HG03045 (cell line): ENCODE measurements around the gene UROC1.

Experiments
- ATAC-seq: cut with Tn5 transposase; IDR thresholded peaks from one replicate; pipeline ENCODE4 v1.9.1; 2021; ENCODE audit warnings: mild to moderate bottlenecking, moderate library complexity; ENCODE audit not compliant: unreplicated experiment

The UROC1 gene

DNA sequence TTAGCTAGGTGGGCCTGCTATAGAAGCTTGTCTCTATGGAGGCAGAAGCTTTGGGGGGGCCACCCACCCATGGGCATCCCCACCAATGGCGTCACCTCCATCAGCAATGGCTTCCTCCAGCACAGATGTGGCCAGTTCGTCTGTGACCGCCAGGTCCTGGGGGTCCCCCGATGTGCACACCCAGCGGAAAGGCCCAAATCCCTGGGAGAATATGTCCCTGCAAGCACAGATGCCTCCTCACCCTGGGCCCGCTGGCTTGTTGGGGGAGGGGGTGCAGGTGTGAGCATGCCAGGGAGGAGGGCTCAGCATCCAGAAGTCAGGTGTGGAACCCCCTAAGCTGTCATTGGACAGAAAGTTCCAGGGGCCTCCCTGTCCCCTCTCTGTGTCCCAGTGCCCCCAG, 19.6 kb downstream of the UROC1 start:
- no peak for ATAC-seq

DNA sequence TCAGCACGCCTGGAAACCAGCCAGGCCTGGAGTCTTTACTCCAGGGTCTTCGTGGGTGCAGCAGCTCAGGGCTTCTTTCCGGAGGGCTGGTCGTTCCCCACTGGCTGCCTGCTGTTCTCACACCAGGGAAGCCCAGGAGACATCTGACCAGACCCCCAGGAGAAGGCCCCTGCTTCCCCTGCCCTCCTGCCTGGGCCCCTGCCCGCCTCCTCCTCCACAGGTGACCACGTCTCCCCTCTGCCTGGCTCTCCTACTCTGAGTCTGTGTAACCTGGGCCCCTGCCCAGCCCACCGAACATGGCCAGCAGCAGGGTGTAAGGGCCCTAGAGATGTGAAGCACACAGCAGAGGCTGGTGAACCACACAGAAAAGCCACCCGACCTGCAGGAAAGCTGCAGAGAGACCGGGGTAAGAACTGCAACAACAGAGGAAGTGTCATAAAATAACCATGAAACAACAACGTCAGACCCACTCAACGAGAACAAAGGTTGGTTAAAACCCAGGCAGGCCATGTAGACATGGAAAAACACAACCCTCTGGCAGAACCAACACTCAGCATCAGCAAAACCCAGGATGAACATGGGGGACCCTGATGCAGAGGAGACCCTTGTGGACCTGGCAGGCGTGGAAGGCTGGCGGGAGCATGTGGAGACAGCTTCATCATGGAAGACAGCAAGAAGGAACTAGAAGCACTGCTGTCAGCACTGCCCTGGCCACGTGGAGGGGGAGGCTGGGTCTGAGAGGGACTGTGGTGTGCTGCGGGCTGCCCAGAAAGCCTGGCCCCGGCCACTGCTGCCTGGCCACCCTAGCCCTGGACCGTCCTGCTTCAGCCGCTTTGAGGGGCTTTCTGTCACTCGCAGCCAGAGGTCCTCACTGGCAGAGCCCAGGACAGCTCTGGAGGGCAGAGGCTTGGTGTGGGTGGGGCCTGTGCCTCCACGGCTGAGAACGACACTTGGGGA, 20.4 kb downstream of the UROC1 start:
- ATAC-seq, result no peak

DNA sequence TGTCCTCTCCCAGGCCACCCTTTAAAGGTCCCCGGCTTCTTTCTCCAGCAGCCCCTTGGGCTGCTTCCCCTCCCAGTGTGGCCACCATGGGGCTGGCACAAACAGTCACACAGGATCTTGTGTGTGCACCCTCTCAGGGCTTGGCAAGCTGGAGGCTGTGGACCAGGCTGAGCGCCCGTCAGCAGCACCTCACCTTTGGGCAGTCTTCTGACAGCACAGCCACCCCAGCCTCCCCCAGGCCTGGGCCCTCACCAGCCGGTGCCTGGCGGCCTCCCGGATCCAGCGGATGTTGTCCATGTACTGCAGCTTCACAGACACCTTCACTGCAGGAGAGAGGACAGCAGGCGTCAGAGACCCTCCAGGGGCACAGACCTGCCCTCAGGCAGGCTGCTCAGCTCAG, 21.8 kb downstream of the UROC1 start:
- ATAC-seq, result no peak

DNA sequence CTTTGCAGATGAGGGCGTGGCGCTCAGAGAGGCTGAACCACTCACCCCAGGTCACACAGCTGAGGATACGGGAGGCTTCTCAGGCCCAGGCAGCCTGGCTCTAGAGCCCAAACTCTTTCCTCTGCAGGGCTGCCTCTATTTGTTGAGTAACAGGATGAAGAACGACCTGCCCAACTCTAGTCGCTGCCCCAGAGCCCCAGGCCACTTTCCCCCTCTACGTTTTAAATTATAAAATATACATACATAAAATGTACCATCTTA, 22.7 kb downstream of the UROC1 start:
- ATAC-seq, result no peak

DNA sequence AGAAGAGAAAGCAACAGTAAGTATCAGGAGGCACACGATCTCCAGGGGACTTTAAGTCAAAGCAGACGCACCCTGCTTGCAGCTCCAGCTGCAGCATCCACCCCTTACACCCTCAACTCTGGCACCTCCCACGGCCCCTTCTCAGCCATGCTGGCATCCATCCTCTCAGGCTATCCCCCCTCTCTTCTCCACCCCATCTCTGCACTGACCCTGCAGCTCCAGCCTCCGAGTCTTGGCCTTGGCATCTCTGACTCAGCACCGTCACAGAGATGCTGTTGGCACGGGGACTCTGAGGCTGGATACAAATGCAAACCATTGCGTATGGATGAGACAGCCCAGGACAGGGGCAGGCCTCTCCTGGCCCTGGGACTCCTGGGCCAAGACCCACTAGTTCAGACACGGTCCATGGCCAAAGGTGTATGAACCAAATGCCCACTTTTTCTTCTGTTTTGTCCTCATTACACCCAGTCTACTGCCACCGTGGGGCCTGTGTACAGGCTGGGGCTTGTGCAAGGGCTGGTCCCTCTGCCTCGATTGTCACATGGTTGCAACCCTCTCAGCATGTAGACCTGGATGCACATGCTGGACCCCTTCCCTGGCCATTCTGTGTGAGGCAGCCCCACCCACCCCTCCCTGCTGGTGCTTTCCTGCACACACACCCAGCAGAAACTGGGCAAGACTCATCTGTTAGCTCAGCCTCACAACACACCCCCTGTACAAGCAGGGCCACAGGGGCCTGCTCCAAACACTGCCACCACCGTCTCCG, 23.2 kb downstream of the UROC1 start:
- no peak for ATAC-seq

DNA sequence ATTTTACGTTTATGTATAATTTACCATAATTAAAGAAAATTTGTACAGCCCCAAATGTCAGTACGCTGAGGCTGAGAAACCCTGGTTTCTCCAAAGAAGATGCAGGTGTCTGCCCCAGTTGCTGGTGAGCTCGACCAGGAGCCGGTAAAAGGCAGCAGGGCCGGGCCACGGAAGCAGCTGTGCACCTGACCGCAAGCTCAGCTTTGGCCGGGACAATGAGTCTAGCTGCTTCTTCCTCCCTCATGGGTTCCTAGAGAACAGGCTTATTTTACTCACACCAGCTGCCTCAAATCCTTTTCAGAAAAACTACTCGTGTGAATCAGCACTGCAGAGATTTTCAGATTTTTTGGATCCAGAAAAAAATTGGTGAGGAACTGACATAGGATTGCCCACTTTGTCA, 23.8 kb downstream of the UROC1 start:
- ATAC-seq, result no peak

DNA sequence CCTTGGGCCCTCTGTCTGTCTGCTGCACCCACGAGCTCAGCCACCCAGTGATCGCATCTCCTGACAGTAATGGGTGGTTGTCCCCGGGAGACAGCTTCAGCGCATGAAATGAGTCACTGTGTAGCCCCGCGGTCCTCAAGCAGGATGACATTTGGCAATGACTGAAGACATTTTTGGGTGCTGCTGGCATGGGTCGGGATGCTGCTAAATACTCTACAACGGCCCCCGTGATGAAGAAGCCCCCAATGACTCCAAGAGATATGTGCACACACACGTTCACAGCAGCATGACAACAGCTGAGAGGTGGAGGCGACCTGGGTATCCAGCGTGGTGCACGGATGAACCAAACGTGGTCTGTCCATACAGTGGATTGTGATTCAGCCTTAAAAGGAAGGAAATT, 24.5 kb downstream of the UROC1 start:
- no peak for ATAC-seq

DNA sequence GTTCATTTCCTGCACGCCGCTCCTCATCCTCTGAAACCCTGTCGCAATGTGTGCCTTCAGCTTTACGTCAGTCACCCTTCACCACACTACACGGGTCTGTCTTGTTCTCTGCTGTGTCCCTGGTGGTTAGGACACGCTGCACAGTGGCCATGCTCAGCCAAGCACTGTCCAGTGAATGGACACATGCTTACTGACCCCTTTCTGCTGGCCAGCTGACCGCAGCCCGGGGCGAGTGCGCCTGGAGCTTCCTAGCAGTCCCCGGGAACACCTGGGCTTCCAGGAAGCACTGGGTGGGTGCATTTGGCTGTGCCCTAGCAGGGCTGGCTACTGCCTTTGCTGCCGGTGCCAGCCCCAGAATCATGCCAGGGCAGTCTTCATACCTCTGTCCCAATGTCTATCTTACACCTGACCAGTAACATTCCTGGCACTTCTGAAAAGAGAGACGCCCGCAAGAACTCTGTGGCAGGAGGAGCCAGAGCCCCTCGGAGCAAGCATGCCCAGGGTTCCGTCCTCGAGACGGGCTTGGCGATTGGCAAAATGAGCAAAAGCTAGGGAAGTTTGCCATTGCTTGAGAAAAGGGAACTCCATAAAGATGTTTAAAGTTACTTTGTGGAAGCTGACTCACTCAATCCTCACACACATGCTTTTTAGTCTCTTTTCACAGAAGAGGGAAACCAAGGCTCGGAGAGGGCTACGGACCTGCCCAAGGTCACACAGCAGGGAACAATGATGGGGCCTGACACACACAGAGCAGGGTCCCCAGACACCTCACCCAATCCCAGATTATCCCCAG, 26.2 kb downstream of the UROC1 start:
- no peak for ATAC-seq

DNA sequence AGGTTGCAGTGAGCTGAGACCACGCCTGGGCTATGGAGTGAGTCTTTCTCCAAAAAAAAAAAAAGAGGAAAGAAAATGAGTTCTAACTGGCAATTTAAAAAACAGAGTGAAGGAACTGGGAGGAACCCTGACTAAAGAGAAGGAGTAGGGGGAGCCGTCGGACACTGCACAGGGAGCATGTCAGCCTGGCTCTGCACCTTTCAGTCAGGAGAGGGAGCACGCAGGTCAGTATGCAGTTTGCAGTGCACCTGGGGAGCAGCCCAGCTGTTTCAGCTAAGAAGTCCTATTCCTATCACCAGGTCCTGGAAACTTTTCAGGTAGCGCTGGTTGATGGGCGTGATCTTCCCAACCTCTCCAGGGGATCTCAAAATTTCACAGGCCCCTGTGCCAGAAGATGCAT, 27.0 kb downstream of the UROC1 start:
- ATAC-seq, result no peak

DNA sequence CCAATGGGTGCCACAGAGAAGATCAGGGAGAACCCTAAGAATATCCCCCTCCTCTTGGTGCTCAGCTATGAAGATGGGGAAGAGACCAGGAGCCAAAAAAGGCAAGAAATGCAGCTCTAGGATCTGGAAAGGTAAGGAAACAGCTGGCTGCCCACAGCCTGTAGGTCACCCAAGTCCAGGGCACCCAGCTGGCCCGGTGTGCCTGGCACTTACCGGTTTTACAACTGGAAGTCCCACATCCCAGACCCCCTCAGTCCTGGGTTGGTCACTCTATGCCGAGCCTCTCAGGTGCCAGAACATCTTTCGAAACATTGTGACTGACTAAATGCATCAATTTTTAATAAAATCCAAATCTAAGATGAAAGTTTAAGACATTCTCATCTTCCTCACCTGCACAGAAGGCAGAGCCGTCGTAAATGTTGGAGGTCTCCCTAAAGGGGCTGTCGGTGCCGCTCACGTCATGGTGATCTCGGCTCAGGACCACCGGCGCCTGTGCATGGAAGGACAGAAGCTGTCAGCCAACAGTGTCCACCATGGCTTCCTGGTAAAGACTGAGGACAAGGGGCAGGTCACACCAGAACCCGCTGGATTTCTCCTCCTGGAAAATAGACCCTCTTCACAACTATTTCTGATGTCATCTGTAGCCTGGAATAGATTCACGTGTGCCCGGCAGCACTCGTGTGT, 28.5 kb downstream of the UROC1 start:
- ATAC-seq, result no peak

DNA sequence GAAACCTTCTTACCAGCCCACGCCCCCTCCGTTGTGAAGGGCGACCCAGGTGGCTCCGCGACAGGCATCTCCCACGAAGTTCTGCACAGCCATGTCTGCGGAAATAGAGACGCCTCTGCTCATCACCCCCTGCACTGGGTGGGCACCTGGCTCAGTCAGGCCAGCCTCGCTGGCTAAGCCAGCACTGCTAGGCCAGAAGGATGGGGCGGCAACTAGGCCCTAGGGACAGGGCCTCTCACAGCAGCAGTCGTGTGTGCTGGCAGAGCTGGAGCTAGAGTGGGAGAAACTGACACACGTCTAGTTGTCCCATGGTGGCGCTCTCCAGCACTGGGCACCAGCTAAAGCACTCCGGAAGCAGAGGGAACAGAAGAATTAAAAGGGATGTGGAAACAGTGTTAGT, 29.4 kb downstream of the UROC1 start:
- ATAC-seq, result no peak

DNA sequence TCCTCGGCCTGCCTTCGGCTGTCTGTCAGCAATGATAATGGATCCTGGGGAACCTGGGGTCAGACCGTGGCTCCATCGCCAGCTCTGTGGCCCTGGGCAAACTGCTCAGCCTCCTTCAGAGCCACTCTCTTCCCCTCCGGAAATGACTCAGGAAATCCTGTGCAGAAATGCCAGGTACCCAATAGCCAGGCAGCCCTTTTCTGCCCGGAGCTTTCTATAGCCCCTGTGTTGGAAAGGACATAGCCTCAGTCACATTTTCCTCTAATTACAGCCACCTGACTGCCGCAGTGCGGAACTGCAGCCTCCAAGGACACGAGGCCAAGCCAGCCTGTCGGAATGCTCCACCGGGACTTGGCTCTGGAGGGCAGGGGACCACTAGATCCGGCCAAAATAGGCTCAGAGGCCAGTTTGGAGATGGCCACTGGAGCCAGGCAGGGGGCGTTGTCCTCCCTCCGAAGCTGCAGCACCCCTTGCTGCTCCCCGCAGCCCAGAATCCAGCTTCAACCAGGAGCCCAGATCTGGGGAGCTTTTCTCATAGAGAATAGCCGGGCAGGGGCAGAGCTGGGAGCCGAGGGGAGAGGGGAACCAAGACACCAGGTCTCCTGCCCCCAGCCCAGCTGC, 30.3 kb downstream of the UROC1 start:
- ATAC-seq, result no peak

DNA sequence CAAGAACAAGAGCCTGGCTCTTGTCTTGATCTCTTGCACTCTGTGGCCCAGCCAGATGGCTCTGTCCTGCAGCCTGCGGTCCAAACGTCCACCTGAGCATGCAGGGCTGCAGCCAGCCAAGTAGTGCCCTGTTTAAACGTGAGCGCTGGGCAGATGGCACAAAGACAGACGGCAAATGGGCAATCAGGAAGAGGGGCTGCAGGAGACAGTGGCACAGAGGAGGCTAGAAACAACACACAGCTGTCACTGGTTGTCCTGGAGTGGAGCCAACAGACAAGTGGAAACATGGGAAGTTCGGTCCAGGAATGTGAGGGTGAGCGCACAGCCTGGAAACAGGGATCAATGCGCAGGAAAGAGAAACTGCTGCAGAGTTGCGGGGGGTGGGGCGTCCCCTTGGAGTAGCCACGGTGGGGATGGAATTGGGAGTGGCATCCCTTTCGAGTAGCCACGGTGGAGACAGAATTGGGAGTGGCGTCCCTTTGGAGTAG, 31.2 kb downstream of the UROC1 start:
- ATAC-seq, result no peak

DNA sequence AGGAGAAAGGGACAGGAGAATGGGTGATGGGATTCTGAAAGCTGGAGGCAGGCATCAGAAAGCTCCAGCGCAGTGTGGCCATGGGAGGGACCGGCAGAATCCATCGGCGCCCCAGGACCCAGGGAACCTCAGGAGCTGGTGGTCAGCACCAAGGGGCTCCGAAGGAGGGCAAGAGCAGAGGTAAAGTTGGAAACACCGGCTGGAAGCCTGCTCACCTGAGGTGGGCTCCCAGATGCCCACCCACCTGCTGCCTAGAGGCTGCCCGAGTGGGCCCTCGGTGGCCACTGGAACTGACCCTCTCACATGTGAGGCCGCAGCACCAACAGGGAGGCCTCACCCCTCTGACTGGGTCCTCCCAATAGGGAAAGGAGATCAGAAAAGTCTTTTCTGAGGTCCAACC, 31.6 kb downstream of the UROC1 start:
- ATAC-seq, result no peak

DNA sequence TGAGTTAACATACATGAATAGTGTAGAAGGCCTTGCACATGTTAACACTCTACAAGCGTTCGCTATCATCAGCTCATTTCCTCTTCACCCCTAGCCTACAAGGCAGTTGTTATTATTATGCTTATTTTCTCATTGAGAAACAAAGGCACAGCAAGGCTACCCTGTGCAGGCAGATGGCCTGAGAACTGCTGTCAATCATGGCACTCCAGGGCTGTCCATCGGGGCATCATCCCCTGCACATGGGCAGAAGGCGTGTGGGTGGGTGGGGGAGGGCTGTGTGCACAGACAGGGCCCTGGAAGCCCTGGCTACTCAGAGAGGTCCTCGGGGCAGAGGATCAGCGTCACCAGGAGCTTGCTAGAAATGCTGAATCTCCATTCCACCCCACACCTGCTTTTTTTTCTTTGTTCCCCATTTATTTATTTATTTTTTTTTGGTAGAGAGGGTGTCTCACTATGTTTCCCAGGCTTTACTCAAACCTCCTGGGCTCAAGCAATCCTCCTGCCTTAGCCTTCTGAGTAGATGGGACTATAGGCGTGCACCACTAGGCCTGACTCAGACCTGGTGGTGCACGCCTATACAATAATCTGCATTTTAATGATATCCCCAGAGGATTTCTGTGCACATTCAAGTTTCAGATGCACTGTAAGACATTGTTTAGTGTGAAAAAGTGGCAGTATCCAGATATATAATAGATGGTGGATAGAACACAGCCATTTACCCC, 32.2 kb downstream of the UROC1 start:
- no peak for ATAC-seq

DNA sequence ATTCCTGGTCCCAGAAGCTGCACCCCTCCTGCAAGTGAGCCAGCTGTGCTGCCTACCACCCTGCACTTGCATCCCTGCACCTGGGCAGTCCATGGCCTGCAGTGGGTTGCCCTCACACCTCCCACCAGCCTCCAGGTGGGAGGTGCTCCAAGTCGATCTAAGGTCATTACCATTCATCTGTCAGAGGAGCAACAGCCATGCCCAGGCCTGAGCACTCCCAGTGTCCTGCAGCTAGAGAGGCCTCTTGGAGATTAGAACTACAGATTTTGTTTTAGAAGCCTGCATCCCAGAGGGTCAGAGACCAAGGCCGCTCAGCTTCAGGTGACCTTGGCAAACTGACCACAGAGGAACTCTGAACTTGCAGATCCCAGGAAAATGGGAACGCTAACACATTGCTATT, 32.9 kb downstream of the UROC1 start:
- no peak for ATAC-seq

DNA sequence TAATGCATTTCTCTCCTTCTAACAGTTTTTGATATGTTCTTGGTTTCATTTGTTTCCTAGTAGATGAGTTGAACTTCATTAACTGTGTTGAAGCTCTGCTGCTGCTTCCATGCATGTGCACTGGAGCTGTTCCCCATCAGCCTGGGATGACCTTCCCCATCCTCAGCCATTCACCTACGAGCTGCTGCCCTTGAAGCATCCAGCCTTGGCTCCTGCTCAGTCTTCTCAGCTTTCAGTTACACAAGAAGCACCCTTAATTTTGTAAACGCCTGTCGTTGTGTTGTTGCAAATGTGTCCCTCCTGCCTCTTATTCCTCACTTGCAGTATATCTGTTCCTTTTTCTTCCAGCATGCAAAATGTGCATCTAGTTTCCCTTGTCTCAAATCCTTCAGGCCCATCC, 33.4 kb downstream of the UROC1 start:
- no peak for ATAC-seq

DNA sequence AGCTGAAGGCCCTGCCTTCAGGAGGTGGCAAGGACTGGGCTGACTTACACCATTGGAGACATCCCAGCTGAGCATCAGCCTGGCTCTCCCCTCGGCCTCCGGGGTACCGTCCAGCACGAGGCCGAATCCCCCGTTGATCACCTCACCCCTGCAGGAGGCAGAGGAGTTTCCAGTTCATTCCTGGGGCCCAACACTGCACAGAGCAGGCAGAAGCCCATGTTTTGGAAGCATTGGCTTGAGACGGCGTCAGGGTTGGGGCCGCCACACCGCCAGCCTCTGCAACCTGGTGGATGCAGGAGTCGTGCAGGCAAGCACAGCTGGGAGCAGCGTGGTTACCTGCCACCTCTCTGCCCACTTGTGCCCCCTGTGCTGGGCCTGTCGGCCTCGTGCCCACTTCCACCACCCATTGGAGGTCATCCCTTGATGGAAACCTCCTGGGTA, 34.2 kb downstream of the UROC1 start:
- no peak for ATAC-seq

DNA sequence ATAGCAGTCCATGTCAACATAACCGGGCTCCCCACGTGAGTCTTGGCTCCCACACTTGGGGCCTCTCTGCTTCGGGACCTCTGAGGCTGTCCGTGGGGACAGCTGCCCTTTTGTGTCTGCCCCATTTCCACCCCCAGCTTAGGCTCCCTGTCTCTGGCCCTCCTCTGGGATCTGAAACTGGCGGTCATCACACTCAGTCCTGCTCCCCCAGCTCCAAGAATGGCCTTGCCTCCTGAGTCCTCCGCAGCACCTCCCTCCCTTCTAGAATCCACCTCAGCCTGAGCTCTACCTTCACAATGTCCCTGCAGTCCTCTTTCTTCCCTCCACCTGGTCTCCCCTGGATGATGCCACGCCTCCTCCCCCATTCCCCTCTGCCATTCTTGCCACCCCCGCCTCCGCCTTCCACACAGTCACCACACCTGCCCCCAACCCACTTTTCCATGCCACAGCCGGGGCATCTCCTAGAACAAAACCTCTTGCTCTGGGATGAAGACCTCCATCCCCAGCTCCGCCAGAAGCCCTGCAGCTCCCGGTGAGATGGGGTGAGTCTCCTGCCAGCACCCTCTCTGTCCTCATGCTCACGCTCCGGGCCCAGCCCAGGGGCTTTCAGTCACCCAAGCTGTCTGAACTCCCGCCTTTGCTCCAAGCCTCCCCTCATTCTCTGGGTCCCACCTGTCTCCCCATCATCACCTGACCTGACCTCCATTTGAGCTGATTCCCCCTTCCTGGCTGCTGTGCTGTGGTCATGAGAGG, 34.9 kb downstream of the UROC1 start:
- ATAC-seq, result no peak
